Measurements from ENCODE around the gene PHYKPL. TPM values are rescaled to one million over a fixed set of nuclear protein-coding genes. Genes with fewer than 3 reads are reported as not detected.

PHYKPL gene
- total RNA-seq, 3 donors from 2014 or later (not counting 1 experiment from before 2014, with no cell fraction given) = 111 to 134 (median 131) TPM

GRCh38 chr5:178223828-178224335, 8.7 kb downstream of the PHYKPL start:
- Mint-ChIP-seq H3K27ac (no peak overlapping the region), H3K36me3 (peaks cover 12% of the 10 kb centered on the region), H3K9me3 (no peaks in the 10 kb centered on the region), H3K27me3 (ENCODE audit: low read depth in 2 of 2) (no peaks in the 10 kb centered on the region), H3K4me1 (peaks cover 42 to 73% of the 10 kb centered on the region in 2 donors), H3K4me3 (no peak overlapping the region)
- Histone ChIP-seq H3K9me3 (ENCODE audit: control insufficient read depth, insufficient read depth, low read length) (no peaks in the 10 kb centered on the region), H3K4me3 (ENCODE audit: low read length) (no peak overlapping the region), H3K36me3 (ENCODE audit: control insufficient read depth, insufficient read depth, low read length) (peaks cover 48% of the 10 kb centered on the region), H3K27me3 (ENCODE audit: control insufficient read depth, insufficient read depth, low read length) (no peaks in the 10 kb centered on the region), H3K27ac (ENCODE audit: low read length) (no peak overlapping the region), H3K4me1 (ENCODE audit: control insufficient read depth, insufficient read depth, low read length) (no peaks in the 10 kb centered on the region)
- ATAC-seq (no peak), DNase-seq (no peak)
- intact Hi-C loops (cut with micrococcal nuclease) = no loop called here
- TF ChIP-seq CTCF (IDR thresholded peaks at IDR 0.05) = no peak
- WGBS (ENCODE audit: insufficient coverage) = 94% methylated on average over 13 of the region's 13 CpGs

GRCh38 chr5:178223196-178223773, 9.3 kb downstream of the PHYKPL start:
- peak overlapping the region in 1 of 2 donors; percentile 47 for H3K27ac Mint-ChIP-seq
- peaks cover 42 to 73% of the 10 kb centered on the region in 2 donors for H3K4me1 Mint-ChIP-seq

GRCh38 chr5:178222292-178222691, 10.3 kb downstream of the PHYKPL start:
- no peaks in the 10 kb centered on the region for H3K4me1 ChIP-seq (ENCODE audit: control insufficient read depth, insufficient read depth, low read length)
- DNase-seq = no peak
- TF ChIP-seq CTCF (IDR thresholded peaks at IDR 0.05) = no peak
- 98% methylated on average over 15 of the region's 15 CpGs for WGBS (ENCODE audit: insufficient coverage)
- H3K27me3 ChIP-seq (ENCODE audit: control insufficient read depth, insufficient read depth, low read length) = no peaks in the 10 kb centered on the region
- Mint-ChIP-seq H3K9me3 (no peaks in the 10 kb centered on the region), H3K36me3 (peaks cover 4% of the 10 kb centered on the region), H3K4me3 (no peak overlapping the region), H3K27me3 (ENCODE audit: low read depth in 2 of 2) (no peaks in the 10 kb centered on the region), H3K4me1 (peaks cover 35 to 63% of the 10 kb centered on the region in 2 donors), H3K27ac (peak overlapping the region in 1 of 2 donors; percentile 78)
- no peak for ATAC-seq
- no peaks in the 10 kb centered on the region for H3K9me3 ChIP-seq (ENCODE audit: control insufficient read depth, insufficient read depth, low read length)
- no peak overlapping the region for H3K4me3 ChIP-seq (ENCODE audit: low read length)
- H3K27ac ChIP-seq (ENCODE audit: low read length) = no peak overlapping the region
- intact Hi-C loops (cut with micrococcal nuclease) = no loop called here
- peaks cover 42% of the 10 kb centered on the region for H3K36me3 ChIP-seq (ENCODE audit: control insufficient read depth, insufficient read depth, low read length)

More at GRCh38 chr5:178223196-178223773, 9.3 kb downstream of the PHYKPL start:
- TF ChIP-seq CTCF (IDR thresholded peaks at IDR 0.05) = no peak
- Histone ChIP-seq H3K4me3 (ENCODE audit: low read length) (no peak overlapping the region), H3K4me1 (ENCODE audit: control insufficient read depth, insufficient read depth, low read length) (no peaks in the 10 kb centered on the region), H3K36me3 (ENCODE audit: control insufficient read depth, insufficient read depth, low read length) (peaks cover 50% of the 10 kb centered on the region), H3K27ac (ENCODE audit: low read length) (no peak overlapping the region), H3K27me3 (ENCODE audit: control insufficient read depth, insufficient read depth, low read length) (no peaks in the 10 kb centered on the region), H3K9me3 (ENCODE audit: control insufficient read depth, insufficient read depth, low read length) (no peaks in the 10 kb centered on the region)
- intact Hi-C loops (cut with micrococcal nuclease) = no loop called here
- H3K36me3 Mint-ChIP-seq = peaks cover 12% of the 10 kb centered on the region
- H3K9me3 Mint-ChIP-seq = no peaks in the 10 kb centered on the region
- ATAC-seq (no peak), DNase-seq (no peak)
- WGBS (ENCODE audit: insufficient coverage) = 96% methylated on average over 5 of the region's 5 CpGs
- H3K4me3 Mint-ChIP-seq = no peak overlapping the region
- H3K27me3 Mint-ChIP-seq (ENCODE audit: low read depth in 2 of 2) = no peaks in the 10 kb centered on the region

- no peak overlapping the region for H3K4me3 ChIP-seq (ENCODE audit: low read length)
- Mint-ChIP-seq H3K4me3 (no peak overlapping the region), H3K27me3 (ENCODE audit: low read depth in 2 of 2) (no peaks in the 10 kb centered on the region), H3K9me3 (no peaks in the 10 kb centered on the region), H3K4me1 (peaks cover 32 to 58% of the 10 kb centered on the region in 2 donors), H3K36me3 (no peaks in the 10 kb centered on the region), H3K27ac (peak overlapping the region; percentile 70 to 78)
- DNase-seq (no peak), ATAC-seq (peak in 1 of 3 donors; percentile 13)
- H3K9me3 ChIP-seq (ENCODE audit: control insufficient read depth, insufficient read depth, low read length) = no peaks in the 10 kb centered on the region
- no peaks in the 10 kb centered on the region for H3K27me3 ChIP-seq (ENCODE audit: control insufficient read depth, insufficient read depth, low read length)
- H3K27ac ChIP-seq (ENCODE audit: low read length) = no peak overlapping the region
- intact Hi-C loops (cut with micrococcal nuclease) = no loop called here
- H3K4me1 ChIP-seq (ENCODE audit: control insufficient read depth, insufficient read depth, low read length) = no peaks in the 10 kb centered on the region
- WGBS (ENCODE audit: insufficient coverage) = 96% methylated on average over 4 of the region's 5 CpGs
- TF ChIP-seq CTCF (IDR thresholded peaks at IDR 0.05) = no peak
- H3K36me3 ChIP-seq (ENCODE audit: control insufficient read depth, insufficient read depth, low read length) = peaks cover 43% of the 10 kb centered on the region
Measured at GRCh38 chr5:178221853-178222252, 10.7 kb downstream of the PHYKPL start.

Data from natural killer cell (primary cell).